Subcutaneous abdominal adipose tissue (tissue), 5 donors: Measurements from ENCODE around the gene TATDN2.

Experiments
- H3K27ac ChIP-seq: one replicate; pipeline ENCODE4 v1.7.0; 2013; ENCODE audit warnings: low read depth, mild to moderate bottlenecking, inconsistent platforms, low read length, moderate library complexity
- H3K27me3 ChIP-seq, 5 donors: one replicate each; pipeline ENCODE4 v1.7.0; 2013; ENCODE audit warnings: low read length in 5 of 5, inconsistent platforms in 1 of 5; ENCODE audit not compliant: control insufficient read depth in 5 of 5, insufficient read depth in 4 of 5
- H3K36me3 ChIP-seq, 5 donors: one replicate each; pipeline ENCODE4 v1.7.0; 2013; ENCODE audit warnings: low read length in 5 of 5; ENCODE audit not compliant: control insufficient read depth in 5 of 5, insufficient read depth in 5 of 5
- H3K4me1 ChIP-seq, 5 donors: one replicate each; pipeline ENCODE4 v1.7.0; 2013; ENCODE audit warnings: low read length in 5 of 5, mild to moderate bottlenecking in 3 of 5, moderate library complexity in 1 of 5; ENCODE audit not compliant: control insufficient read depth in 5 of 5, insufficient read depth in 5 of 5
- H3K4me3 ChIP-seq, 5 donors: one replicate each; pipeline ENCODE4 v1.7.0; 2013; ENCODE audit warnings: low read length in 5 of 5, low read depth in 1 of 5
- H3K9ac ChIP-seq, 5 donors: one replicate each; pipeline ENCODE4 v1.7.0; 2013; ENCODE audit warnings: low read length in 5 of 5, mild to moderate bottlenecking in 4 of 5, moderate library complexity in 3 of 5
- H3K9me3 ChIP-seq, 5 donors: one replicate each; pipeline ENCODE4 v1.7.0; 2013; ENCODE audit warnings: low read length in 5 of 5; ENCODE audit not compliant: control insufficient read depth in 5 of 5
- donor health status: healthy.
- donor health status: healthy.
- donor health status: healthy.
- donor health status: healthy.
- donor health status: healthy.

Gene TATDN2

DNA sequence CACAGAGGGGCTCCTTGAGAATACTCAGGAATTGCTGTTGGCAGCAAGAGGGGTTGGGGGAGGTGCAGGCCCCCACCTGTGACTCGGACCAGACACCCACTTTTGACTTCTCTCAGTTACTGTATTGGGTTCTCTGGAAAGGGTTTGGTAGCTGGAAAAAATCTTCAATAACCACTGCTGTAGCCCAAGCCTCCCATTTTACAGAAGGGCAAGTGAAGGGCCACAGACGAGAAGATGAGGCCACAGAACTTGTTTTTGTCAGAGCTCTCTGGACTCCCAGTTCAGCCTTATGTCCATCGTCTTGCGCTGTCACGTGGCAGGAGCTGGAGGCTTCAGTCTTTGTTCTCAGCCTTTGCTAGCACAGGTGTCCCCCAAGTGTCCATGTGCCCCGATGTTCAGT lies 12.7 kb upstream of the TATDN2 start:
- H3K27ac ChIP-seq: no peak overlapping the region
- no peaks in the 10 kb centered on the region for H3K4me1 ChIP-seq
- H3K9ac ChIP-seq: no peak overlapping the region
- peaks cover 5 to 52% (median 40%) of the 10 kb centered on the region in 5 donors for H3K36me3 ChIP-seq
- H3K9me3 ChIP-seq: no peaks in the 10 kb centered on the region
- H3K4me3 ChIP-seq: no peak overlapping the region
- H3K27me3 ChIP-seq: no peaks in the 10 kb centered on the region

DNA sequence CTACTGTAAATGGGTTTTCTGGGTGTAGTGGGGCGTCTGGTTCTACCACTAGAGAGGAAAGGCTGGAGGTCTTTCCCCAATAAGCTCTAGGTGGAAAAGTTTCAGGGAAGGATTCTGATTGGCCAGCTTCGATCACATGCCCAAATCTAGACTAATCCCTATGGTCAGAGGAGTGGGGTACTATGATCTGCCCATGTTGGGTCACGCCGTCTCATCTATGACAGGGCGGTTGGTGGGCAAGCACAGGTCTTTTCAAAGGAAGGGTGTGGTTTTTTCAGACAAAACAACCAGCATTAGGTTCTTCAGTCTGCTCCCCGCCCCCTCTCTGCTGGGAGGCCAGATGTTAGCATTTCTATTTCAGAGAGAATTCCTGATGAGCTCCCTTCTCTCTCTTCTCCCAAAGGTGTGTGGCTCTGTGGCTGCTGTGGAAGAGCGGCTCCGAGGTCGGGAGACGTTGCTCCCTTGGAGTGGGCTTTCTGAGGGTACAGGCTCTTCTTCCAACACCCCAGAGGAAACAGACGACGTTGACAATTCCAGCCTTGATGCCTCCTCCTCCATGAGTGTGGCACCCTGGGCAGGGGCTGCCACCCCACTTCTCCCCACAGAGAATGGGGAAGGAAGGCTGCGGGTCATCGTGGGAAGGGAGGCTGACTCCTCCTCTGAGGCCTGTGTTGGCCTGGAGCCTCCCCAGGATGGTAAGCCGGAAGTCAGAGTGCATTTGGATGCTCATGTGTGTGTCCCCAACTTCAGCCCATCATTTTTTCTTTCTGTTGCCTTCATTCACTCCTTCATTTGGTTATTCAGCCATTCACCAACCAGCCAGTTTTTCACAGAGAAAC lies 9.7 kb upstream of the TATDN2 start:
- Histone ChIP-seq H3K36me3 (peaks cover 3 to 49% (median 43%) of the 10 kb centered on the region in 5 donors), H3K9ac (no peak overlapping the region), H3K27ac (no peak overlapping the region), H3K4me1 (peaks cover 0 to 13% (median 3%) of the 10 kb centered on the region in 5 donors), H3K4me3 (no peak overlapping the region), H3K27me3 (no peaks in the 10 kb centered on the region), H3K9me3 (no peaks in the 10 kb centered on the region)

DNA sequence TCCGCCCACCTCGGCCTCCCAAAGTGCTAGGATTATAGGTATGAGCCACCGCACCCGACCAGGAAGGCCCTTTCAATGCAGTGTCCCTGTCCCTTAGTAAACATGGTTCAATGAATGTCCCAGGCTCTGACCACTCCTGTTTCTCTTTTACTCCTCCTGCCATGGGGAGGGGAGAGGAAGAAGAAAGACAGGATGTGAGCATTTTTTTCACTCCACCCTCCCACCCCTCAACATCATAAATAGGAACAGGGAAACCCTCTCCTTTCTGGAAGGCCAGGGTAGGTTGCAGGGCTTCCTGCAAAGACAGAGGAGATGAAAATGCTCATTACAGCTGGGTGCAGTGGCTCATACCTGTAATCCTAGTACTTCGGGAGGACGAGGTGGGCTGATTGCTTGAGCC lies 7.5 kb upstream of the TATDN2 start:
- Histone ChIP-seq H3K4me1 (peaks cover 0 to 13% (median 3%) of the 10 kb centered on the region in 5 donors), H3K36me3 (peaks cover 3 to 35% (median 27%) of the 10 kb centered on the region in 5 donors), H3K27ac (no peak overlapping the region)

DNA sequence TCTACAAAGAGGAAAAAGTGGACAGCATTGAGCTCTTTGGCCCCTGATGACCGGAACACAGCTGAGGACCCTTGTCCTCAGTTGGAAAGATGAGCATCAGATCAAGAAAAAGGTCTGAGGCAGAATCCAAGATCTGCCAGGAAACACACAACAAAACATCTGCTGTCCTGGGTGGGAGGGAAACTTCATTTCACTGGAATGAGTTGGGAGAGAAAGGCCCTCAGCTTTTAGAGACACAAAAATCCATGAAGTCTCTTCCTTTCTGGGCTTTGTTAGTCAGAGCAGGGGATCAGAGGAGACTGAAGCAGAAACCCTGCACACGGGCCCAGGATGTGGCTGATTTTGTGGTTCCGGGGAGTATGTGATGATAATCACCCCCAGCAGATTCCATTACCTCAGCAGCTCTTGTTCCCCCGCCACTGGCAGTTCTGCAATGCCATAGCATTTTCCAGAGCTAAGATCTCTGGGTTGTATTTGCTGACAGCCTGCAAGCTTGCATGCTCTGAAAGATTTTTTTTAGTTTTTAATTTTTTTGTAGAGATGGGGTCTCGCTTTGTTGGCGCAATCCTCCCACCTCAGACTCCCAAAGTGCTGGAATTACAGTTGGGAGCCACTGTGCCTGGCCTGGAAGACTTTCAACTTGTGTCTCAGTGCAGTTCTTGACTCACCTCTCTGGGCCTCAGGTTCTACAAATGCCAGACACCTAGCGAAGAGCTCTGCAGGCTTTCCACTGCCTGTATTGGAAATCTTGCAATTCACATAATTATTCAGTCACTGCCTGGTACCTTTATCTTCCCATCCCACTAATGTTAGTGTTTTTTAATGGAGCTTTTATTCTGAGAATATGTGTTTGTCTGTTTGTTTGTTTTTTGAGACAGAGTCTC lies 5.8 kb upstream of the TATDN2 start:
- peaks cover 0 to 13% (median 3%) of the 10 kb centered on the region in 5 donors for H3K4me1 ChIP-seq
- H3K4me3 ChIP-seq: no peak overlapping the region
- H3K36me3 ChIP-seq: peaks cover 0 to 23% (median 17%) of the 10 kb centered on the region in 5 donors
- no peaks in the 10 kb centered on the region for H3K27me3 ChIP-seq
- H3K9ac ChIP-seq: no peak overlapping the region
- H3K27ac ChIP-seq: no peak overlapping the region
- H3K9me3 ChIP-seq: peaks cover 0 to 12% (median 10%) of the 10 kb centered on the region in 5 donors

More for the DNA sequence above, 7.5 kb upstream of the TATDN2 start:
- Histone ChIP-seq H3K9ac (no peak overlapping the region), H3K27me3 (no peaks in the 10 kb centered on the region), H3K4me3 (no peak overlapping the region), H3K9me3 (peaks cover 0 to 10% (median 8%) of the 10 kb centered on the region in 5 donors)

DNA sequence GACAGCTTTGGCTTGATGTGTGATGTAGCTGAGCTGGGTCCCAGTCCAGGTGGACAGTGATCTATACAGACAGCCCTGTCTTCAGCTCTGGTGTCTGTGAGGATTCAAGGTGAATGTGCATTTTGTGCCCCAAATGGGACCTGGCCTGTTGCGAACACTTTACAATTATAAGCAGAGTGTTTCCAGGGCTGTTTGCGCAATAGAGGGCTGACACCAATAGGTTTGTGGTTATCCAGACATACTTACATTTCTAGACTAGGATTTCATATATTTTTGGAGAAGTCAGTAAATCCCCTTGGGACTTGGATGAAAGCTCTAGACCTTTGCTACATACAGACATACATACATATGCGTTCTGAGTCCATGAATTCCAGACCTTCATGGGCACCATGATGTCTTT lies 4.2 kb upstream of the TATDN2 start:
- peaks cover 0 to 12% (median 10%) of the 10 kb centered on the region in 5 donors for H3K9me3 ChIP-seq
- H3K4me1 ChIP-seq: peaks cover 0 to 24% (median 14%) of the 10 kb centered on the region in 5 donors
- peaks cover 0 to 12% (median 10%) of the 10 kb centered on the region in 5 donors for H3K36me3 ChIP-seq
- no peak overlapping the region for H3K9ac ChIP-seq
- no peaks in the 10 kb centered on the region for H3K27me3 ChIP-seq
- H3K27ac ChIP-seq: no peak overlapping the region
- no peak overlapping the region for H3K4me3 ChIP-seq

DNA sequence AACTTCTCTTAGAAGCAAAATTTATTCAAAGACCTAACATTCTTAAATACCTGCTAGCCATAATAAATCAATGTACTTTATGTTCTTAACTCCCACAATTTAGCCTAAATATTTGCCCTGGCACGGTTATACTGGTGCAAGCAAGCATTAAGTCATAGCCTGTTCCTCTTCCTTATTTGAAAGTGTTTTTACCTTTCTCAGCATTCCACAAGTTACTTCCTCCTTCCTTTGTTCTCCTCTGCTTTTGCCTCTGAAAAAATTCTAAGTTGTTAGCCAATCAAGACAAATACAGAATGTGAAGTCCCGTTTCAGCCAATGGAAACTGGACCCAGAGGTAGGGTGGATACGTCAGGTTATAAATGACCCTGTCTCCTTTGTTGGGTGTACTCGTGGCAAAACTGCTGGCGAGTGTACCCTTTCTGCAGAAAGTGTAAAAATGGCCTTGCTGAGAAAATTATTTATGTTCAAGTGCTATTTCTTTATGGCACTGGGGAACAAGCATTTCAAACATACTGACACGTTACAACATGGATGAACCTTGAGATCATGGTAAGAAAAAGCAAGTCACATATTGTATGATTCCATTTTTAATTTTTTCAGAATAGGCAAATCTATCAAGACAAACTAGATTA lies 3.1 kb upstream of the TATDN2 start:
- Histone ChIP-seq H3K27me3 (no peaks in the 10 kb centered on the region), H3K27ac (no peak overlapping the region), H3K9ac (no peak overlapping the region), H3K4me3 (no peak overlapping the region), H3K9me3 (peaks cover 0 to 12% (median 10%) of the 10 kb centered on the region in 5 donors), H3K4me1 (peaks cover 7 to 36% (median 25%) of the 10 kb centered on the region in 5 donors), H3K36me3 (peaks cover 0 to 9% (median 7%) of the 10 kb centered on the region in 5 donors)

DNA sequence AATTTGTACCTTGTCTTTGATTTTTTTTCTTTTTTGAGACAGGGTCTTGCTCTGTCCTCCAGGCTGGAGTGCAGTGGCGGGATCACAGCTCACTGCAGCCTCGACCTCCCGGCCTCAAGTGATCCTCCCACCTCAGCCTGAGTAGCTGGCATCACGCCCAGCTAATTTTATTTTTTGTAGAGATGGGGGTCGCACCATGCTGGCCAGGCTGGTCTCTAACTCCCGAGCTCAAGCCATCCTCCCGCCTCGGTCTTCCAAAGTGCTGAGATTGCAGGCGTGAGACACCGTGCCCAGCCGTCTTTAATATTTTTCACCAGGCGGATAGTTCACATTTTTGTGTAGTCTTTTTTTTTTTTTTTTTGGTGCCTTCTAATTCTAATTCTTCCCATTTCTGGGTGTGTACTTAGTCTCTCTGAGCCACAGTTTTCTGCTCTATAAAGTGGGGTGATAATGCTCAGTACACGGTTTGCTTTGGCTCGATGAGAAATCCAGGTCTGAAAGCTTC lies 528 bp upstream of the TATDN2 start:
- peak overlapping the region in 4 of 5 donors; percentile 26 to 96 (median 54) for H3K9ac ChIP-seq
- peak overlapping the region; percentile 72 for H3K27ac ChIP-seq
- H3K9me3 ChIP-seq: peaks cover 0 to 12% (median 10%) of the 10 kb centered on the region in 5 donors
- H3K36me3 ChIP-seq: peaks cover 0 to 10% (median 6%) of the 10 kb centered on the region in 5 donors
- H3K27me3 ChIP-seq: no peaks in the 10 kb centered on the region
- H3K4me1 ChIP-seq: peaks cover 10 to 39% (median 34%) of the 10 kb centered on the region in 5 donors
- peak overlapping the region; percentile 66 to 94 (median 88) for H3K4me3 ChIP-seq

DNA sequence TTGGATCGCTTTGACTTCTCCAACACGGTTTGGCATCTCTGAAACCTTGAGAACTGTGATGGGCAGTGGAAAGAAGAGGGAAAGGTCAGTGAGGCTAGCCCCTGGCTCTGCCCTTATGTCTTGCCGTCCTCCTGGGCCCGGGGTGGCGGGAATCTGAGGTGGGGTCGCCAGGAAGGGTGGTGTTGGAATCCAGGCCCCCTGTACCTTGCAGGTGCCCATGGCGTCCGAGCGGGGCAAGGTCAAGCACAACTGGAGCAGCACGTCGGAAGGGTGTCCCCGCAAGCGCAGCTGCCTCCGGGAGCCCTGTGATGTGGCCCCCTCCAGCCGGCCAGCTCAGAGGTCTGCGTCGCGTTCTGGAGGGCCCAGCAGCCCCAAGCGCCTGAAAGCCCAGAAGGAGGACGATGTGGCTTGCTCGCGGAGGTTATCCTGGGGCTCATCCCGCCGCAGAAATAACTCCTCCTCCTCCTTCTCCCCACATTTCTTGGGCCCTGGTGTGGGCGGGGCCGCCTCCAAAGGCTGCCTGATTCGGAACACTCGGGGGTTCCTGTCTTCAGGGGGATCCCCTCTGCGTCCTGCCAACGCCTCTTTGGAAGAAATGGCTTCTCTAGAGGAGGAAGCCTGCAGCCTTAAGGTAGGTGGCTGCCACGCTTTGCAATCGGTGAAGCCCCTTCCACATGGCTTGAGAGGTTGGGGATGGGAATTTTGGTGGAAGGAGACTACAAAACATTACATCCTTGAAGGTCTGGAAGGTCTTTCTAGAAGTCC lies 907 bp downstream of the TATDN2 start:
- H3K9ac ChIP-seq: peak overlapping the region; percentile 74 to 96 (median 93)
- H3K4me1 ChIP-seq: peaks cover 10 to 35% (median 34%) of the 10 kb centered on the region in 5 donors
- H3K27ac ChIP-seq: peak overlapping the region; percentile 72
- H3K27me3 ChIP-seq: no peaks in the 10 kb centered on the region
- peaks cover 0 to 12% (median 10%) of the 10 kb centered on the region in 5 donors for H3K9me3 ChIP-seq
- H3K36me3 ChIP-seq: peaks cover 8 to 21% (median 10%) of the 10 kb centered on the region in 5 donors
- peak overlapping the region; percentile 80 to 94 (median 88) for H3K4me3 ChIP-seq

DNA sequence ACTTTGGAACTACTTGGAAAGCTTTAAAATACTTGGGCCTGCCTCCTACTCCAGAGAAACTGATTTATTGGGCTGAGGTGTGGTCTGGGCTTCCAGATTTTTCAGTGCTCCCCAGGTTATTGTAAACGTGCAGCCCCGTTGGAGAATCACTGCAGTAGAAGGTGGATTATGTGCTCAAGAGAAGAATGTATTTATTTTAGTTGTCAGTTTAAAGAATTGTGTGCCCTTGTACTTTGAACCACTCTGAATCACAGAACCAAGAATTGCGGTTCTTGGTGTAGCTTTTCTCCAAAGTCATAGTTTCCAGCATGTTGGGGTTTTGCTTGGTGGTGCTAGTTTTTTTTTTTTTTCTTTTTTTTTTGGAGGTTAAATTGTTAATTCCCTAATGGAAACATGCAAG lies 1.6 kb downstream of the TATDN2 start:
- Histone ChIP-seq H3K36me3 (peaks cover 8 to 26% (median 16%) of the 10 kb centered on the region in 5 donors), H3K27ac (peak overlapping the region; percentile 41), H3K27me3 (no peaks in the 10 kb centered on the region), H3K9me3 (peaks cover 0 to 12% (median 8%) of the 10 kb centered on the region in 5 donors), H3K4me1 (peaks cover 10 to 38% (median 35%) of the 10 kb centered on the region in 5 donors), H3K9ac (peak overlapping the region; percentile 73 to 96 (median 89)), H3K4me3 (peak overlapping the region; percentile 75 to 94 (median 88))
